HepG2 (cell line): ENCODE measurements around the gene KRT16. TPM values are rescaled to one million over a fixed set of nuclear protein-coding genes. Genes with fewer than 3 reads are reported as not detected.

Source experiments
- EHMT2 ChIP-seq: fragments of 200-600 bp; sonication (generic); IDR thresholded peaks from 2 replicates; pipeline ENCODE4 v1.7.0; 2017; ENCODE audit warnings: antibody characterized with exemption, low read depth, low read length, borderline replicate concordance
- FOXK2 ChIP-seq: fragments of 450-650 bp; IDR thresholded peaks from 2 replicates; pipeline ENCODE4 v1.6.1; 2016
- GZF1 ChIP-seq: sonication (generic); formaldehyde crosslinking; IDR thresholded peaks from 2 replicates; pipeline ENCODE4 v1.5.1; 2020; ENCODE audit warnings: mild to moderate bottlenecking, missing genetic modification reagents
- IKZF5 ChIP-seq: IDR thresholded peaks from 2 replicates; pipeline ENCODE4 v1.6.1; 2018; ENCODE audit warnings: missing genetic modification reagents, mild to moderate bottlenecking, missing compliant biosample characterization
- JUN ChIP-seq: sonication (generic); formaldehyde crosslinking; IDR thresholded peaks from 2 replicates; pipeline ENCODE4 v1.4.0; 2020; ENCODE audit warnings: mild to moderate bottlenecking, missing genetic modification reagents
- KDM2A ChIP-seq: sonication (generic); formaldehyde crosslinking; IDR thresholded peaks from 2 replicates; pipeline ENCODE4 v1.4.0; 2020; ENCODE audit warnings: low read depth, missing genetic modification reagents, borderline replicate concordance
- MXD4 ChIP-seq: IDR thresholded peaks from 2 replicates; pipeline ENCODE4 v1.6.1; 2016; ENCODE audit warnings: mild to moderate bottlenecking, missing biosample characterization, missing genetic modification reagents
- NFKBIZ ChIP-seq: IDR thresholded peaks from 2 replicates; pipeline ENCODE4 v1.6.1; 2018; ENCODE audit warnings: missing genetic modification reagents, missing compliant biosample characterization
- RORA ChIP-seq: sonication (generic); formaldehyde crosslinking; IDR thresholded peaks from 2 replicates; pipeline ENCODE4 v1.5.0; 2020; ENCODE audit warnings: mild to moderate bottlenecking, missing genetic modification reagents, moderate library complexity
- SAFB2 ChIP-seq: sonication (generic); formaldehyde crosslinking; IDR thresholded peaks from 2 replicates; pipeline ENCODE4 v1.5.1; 2020; ENCODE audit warnings: missing genetic modification reagents, low read depth, mild to moderate bottlenecking, borderline replicate concordance
- SMC3 ChIP-seq: IDR thresholded peaks from 2 replicates; pipeline ENCODE4 v1.6.1; 2011; ENCODE audit warnings: low read length, improper control_type of control experiment
- TBP ChIP-seq: sonication (generic); formaldehyde crosslinking; IDR thresholded peaks from 2 replicates; pipeline ENCODE4 v1.5.0; 2020; ENCODE audit warnings: missing genetic modification reagents
- THAP8 ChIP-seq: sonication (generic); formaldehyde crosslinking; IDR thresholded peaks from 2 replicates; pipeline ENCODE4 v1.5.1; 2020; ENCODE audit warnings: missing genetic modification reagents, mild to moderate bottlenecking, borderline replicate concordance
- TP53 ChIP-seq: sonication (generic); formaldehyde crosslinking; conservative IDR thresholded peaks from 2 replicates; pipeline ENCODE4 v1.4.0; 2020; ENCODE audit warnings: missing genetic modification reagents
- ZBTB4 ChIP-seq: sonication (generic); formaldehyde crosslinking; IDR thresholded peaks from 2 replicates; pipeline ENCODE4 v1.4.0; 2020; ENCODE audit warnings: missing genetic modification reagents, mild to moderate bottlenecking, borderline replicate concordance
- ZBTB49 ChIP-seq: sonication (generic); formaldehyde crosslinking; IDR thresholded peaks from 2 replicates; pipeline ENCODE4 v1.4.0; 2020; ENCODE audit warnings: missing genetic modification reagents, borderline replicate concordance
- ZFAT ChIP-seq: sonication (generic); formaldehyde crosslinking; conservative IDR thresholded peaks from 2 replicates; pipeline ENCODE4 v1.8.1; 2023; ENCODE audit warnings: missing genetic modification reagents, inconsistent platforms
- ZFX ChIP-seq: sonication (generic); formaldehyde crosslinking; IDR thresholded peaks from 2 replicates; pipeline ENCODE4 v1.4.0; 2020; ENCODE audit warnings: mild to moderate bottlenecking, low read depth, missing genetic modification reagents, moderate library complexity
- ZNF253 ChIP-seq: sonication (generic); formaldehyde crosslinking; IDR thresholded peaks from 2 replicates; pipeline ENCODE4 v1.8.0; 2022; ENCODE audit warnings: mild to moderate bottlenecking, missing genetic modification reagents, borderline replicate concordance
- ZNF350 ChIP-seq: sonication (generic); formaldehyde crosslinking; IDR thresholded peaks from 2 replicates; pipeline ENCODE4 v1.4.0; 2020; ENCODE audit warnings: mild to moderate bottlenecking, low read depth, missing genetic modification reagents, borderline replicate concordance
- ZNF460 ChIP-seq: sonication (generic); formaldehyde crosslinking; IDR thresholded peaks from 2 replicates; pipeline ENCODE4 v1.5.1; 2020; ENCODE audit warnings: missing genetic modification reagents, mild to moderate bottlenecking, borderline replicate concordance
- ZNF563 ChIP-seq: sonication (generic); formaldehyde crosslinking; IDR thresholded peaks from 2 replicates; pipeline ENCODE4 v1.8.0; 2022; ENCODE audit warnings: mild to moderate bottlenecking, moderate library complexity, missing genetic modification reagents
- polyA plus RNA-seq, 8 experiments: library from polyadenylated mRNA; depleted of rRNA in 3 of 8; stranded (reverse) in 7 of 8; unstranded in 1 of 8; fragments of >200 nt; fragmentation: Illumina TruSeq in 4 of 8; extraction: Trizol in 4 of 8; gene quantifications; 2 replicates each; pipeline versions ENCODE4 v1.2.1 to v1.2.3, GENCODE V29; 2011 to 2016; ENCODE audit warnings: low read depth in 4 of 8, missing spikeins in 1 of 8, mixed read lengths in 1 of 8; ENCODE audit not compliant: insufficient read depth in 1 of 8
- total RNA-seq, 5 experiments: library from RNA; depleted of rRNA; stranded (reverse); fragments of >200 nt; fragmentation: Illumina TruSeq; extraction: Trizol; gene quantifications; 2 replicates each; pipeline ENCODE4 v1.2.3, GENCODE V29; 2016; ENCODE audit warnings: low read depth in 1 of 5

The KRT16 gene
- total and polyA plus RNA-seq, 2 of the 13 experiments (the other 11 are each of a cell fraction or from before 2014, with no cell fraction given): not detected

GRCh38 chr17:41647940-41648410, 35.4 kb upstream of the KRT16 start (continued):
- TF ChIP-seq ZBTB49 (CRISPR knock-in tag) (no peak), IKZF5 (CRISPR knock-in tag) (no peak), NFKBIZ (CRISPR knock-in tag) (0 out of 2 replicates have a peak, but pooled peaks have one; percentile 37), KDM2A (CRISPR knock-in tag) (peak; percentile 90), EHMT2 (no peak), TP53 (CRISPR knock-in tag) (no peak), MXD4 (CRISPR knock-in tag) (no peak), ZNF563 (no peak), ZBTB4 (CRISPR knock-in tag) (no peak), ZNF460 (CRISPR knock-in tag) (no peak), TBP (CRISPR knock-in tag) (no peak), ZNF350 (no peak), ZFAT (CRISPR knock-in tag) (no peak), FOXK2 (no peak), GZF1 (CRISPR knock-in tag) (peak; percentile 74; the same call in 1 of the 2 replicates), ZNF253 (CRISPR knock-in tag) (no peak), JUN (CRISPR knock-in tag) (no peak), ZFX (no peak; the same call in 1 of the 2 replicates), RORA (no peak), SMC3 (peak; percentile 40; the same call in 1 of the 2 replicates), THAP8 (0 out of 2 replicates have a peak, but pooled peaks have one; percentile 61), SAFB2 (0 out of 2 replicates have a peak, but pooled peaks have one; percentile 17)
